HCT116 (cell line): ENCODE data around the gene NDUFA7. TPM values are rescaled to one million over a fixed set of nuclear protein-coding genes. Genes with fewer than 3 reads are reported as not detected.
A peak's percentile ranks its signal among the peaks of the same experiment; 100 is the strongest.

Experiments
- ATAC-seq: fragments of 200-7000 bp; cut with Tn5 transposase; 2 replicates; pipeline ENCODE4 v1.9.1; 2020; ENCODE audit warnings: mild to moderate bottlenecking, moderate library complexity
- BruUV-seq: library from RNA; stranded (reverse); fragments of 400-500 nt; replicated peaks from 2 replicates; lab custom pipeline; 2021; lab: Mats Ljungman, UMichigan
- CTCF ChIA-PET: fragments of 300-600 bp; sonication (Branson Sonifier 250); formaldehyde crosslinking; loops from one replicate; lab custom pipeline; 2021; ENCODE audit warnings: antibody characterized with exemption; lab: Charles Lee
- POLR2A ChIA-PET: fragments of 300-600, 350-600 bp; sonication (Branson Sonifier 250); formaldehyde crosslinking; loops from one replicate; lab custom pipeline; 2021; ENCODE audit warnings: antibody characterized with exemption; lab: Charles Lee
- RAD21 ChIA-PET, 2 experiments: fragments of 300-600 bp; sonication (Branson Sonifier 250); formaldehyde crosslinking; loops; one replicate each; lab custom pipeline; 2023; ENCODE audit warnings: low total read pairs in 2 of 2; ENCODE audit not compliant: uncharacterized antibody in 2 of 2, unreplicated experiment in 2 of 2, low non-redundant PET in 1 of 2; lab: Charles Lee
- DNase-seq: peaks from one replicate; pipeline ENCODE4 v3.0.0-alpha.2; 2010; ENCODE audit warnings: low read depth, low spot score
- H2AFZ ChIP-seq: fragments of 200-600 bp; shearing (Covaris generic), sonication (generic); 2 replicates; pipeline ENCODE4 v1.6.1; 2017; ENCODE audit warnings: low read depth, mixed run types, mixed read lengths, antibody characterized with exemption, low read length; ENCODE audit not compliant: poor library complexity, severe bottlenecking
- H3K27ac ChIP-seq: 2 replicates; pipeline ENCODE4 v1.5.1; 2012; ENCODE audit warnings: low read depth, low read length
- H3K27me3 ChIP-seq: fragments of 200-600 bp; sonication (generic); 2 replicates; pipeline ENCODE4 v1.6.1; 2016; ENCODE audit warnings: mixed run types, low read length, mixed read lengths; ENCODE audit not compliant: insufficient read depth
- H3K36me3 ChIP-seq, 2 experiments: fragments of 200-500 bp in 1 of 2; fragments of 200-600 bp in 1 of 2; sonication (Bioruptor generic) in 1 of 2; sonication (generic) in 1 of 2; 2 replicates each; pipeline versions ENCODE4 v1.5.1 to v1.6.1; 2014 to 2016; ENCODE audit warnings: low read length in 2 of 2, inconsistent platforms in 1 of 2, mixed read lengths in 1 of 2, mixed run types in 1 of 2; ENCODE audit not compliant: insufficient read depth in 2 of 2, control insufficient read depth in 1 of 2
- H3K4me1 ChIP-seq, 2 experiments: fragments of 200-600 bp in 1 of 2; sonication (generic) in 1 of 2; 2 replicates each; pipeline versions ENCODE4 v1.5.1 to v1.6.1; 2012 to 2017; ENCODE audit warnings: low read length in 2 of 2, inconsistent platforms in 1 of 2, mild to moderate bottlenecking in 1 of 2, mixed read lengths in 1 of 2, mixed run types in 1 of 2, moderate library complexity in 1 of 2; ENCODE audit not compliant: insufficient read depth in 2 of 2, control insufficient read depth in 1 of 2
- H3K4me2 ChIP-seq: fragments of 200-600 bp; sonication (generic); 2 replicates; pipeline ENCODE4 v1.6.1; 2017; ENCODE audit warnings: mixed run types, low read length, mixed read lengths
- H3K4me3 ChIP-seq, 2 experiments: fragments of 200-600 bp in 1 of 2; sonication (generic) in 1 of 2; replicated peaks in 1 of 2; 2 replicates each; pipeline ENCODE4 v1.5.1; 2011 to 2016; ENCODE audit warnings: low read length in 2 of 2, control low read depth in 1 of 2, low read depth in 1 of 2, mild to moderate bottlenecking in 1 of 2, mixed read lengths in 1 of 2, mixed run types in 1 of 2
- H3K79me2 ChIP-seq: fragments of 200-600 bp; sonication (generic); 2 replicates; pipeline ENCODE4 v1.6.1; 2017; ENCODE audit warnings: mild to moderate bottlenecking, mixed run types, low read length, moderate library complexity, mixed read lengths; ENCODE audit not compliant: insufficient read depth
- H3K9ac ChIP-seq: fragments of 200-600 bp; sonication (generic); 2 replicates; pipeline ENCODE4 v1.6.1; 2016; ENCODE audit warnings: low read length, mixed read lengths
- H3K9me2 ChIP-seq: fragments of 200-600 bp; sonication (generic), shearing (Covaris generic); 2 replicates; pipeline ENCODE4 v1.6.1; 2017; ENCODE audit warnings: mixed run types, mild to moderate bottlenecking, moderate library complexity; ENCODE audit not compliant: insufficient read depth
- H3K9me3 ChIP-seq, 2 experiments: fragments of 200-500 bp in 1 of 2; fragments of 200-600 bp in 1 of 2; sonication (Bioruptor generic) in 1 of 2; sonication (generic) in 1 of 2; 2 replicates each; pipeline ENCODE4 v1.6.1; 2014 to 2017; ENCODE audit warnings: low read length in 2 of 2, mixed read lengths in 2 of 2, inconsistent platforms in 1 of 2, low read depth in 1 of 2, mild to moderate bottlenecking in 1 of 2, mixed run types in 1 of 2, moderate library complexity in 1 of 2; ENCODE audit not compliant: control insufficient read depth in 1 of 2, insufficient read depth in 1 of 2
- H4K20me1 ChIP-seq: fragments of 200-600 bp; sonication (generic), shearing (Covaris generic); 2 replicates; pipeline ENCODE4 v1.6.1; 2017; ENCODE audit warnings: mixed run types, mild to moderate bottlenecking, moderate library complexity; ENCODE audit not compliant: insufficient read depth
- EZH2phosphoT487 ChIP-seq: fragments of 200-600 bp; IDR thresholded peaks from 2 replicates; pipeline ENCODE4 v1.6.1; 2018; ENCODE audit warnings: antibody characterized with exemption, borderline replicate concordance
- POLR2AphosphoS5 ChIP-seq: IDR thresholded peaks from 2 replicates; pipeline ENCODE4 v1.6.1; 2011; ENCODE audit warnings: mild to moderate bottlenecking, low read depth, low read length, moderate library complexity
- SIN3A ChIP-seq: IDR thresholded peaks from 2 replicates; pipeline ENCODE4 v1.6.1; 2012; ENCODE audit warnings: low read depth
- ZFX ChIP-seq: fragments of 450-650 bp; IDR thresholded peaks from 2 replicates; pipeline ENCODE4 v1.6.1; 2017
- intact Hi-C: fragments of 100-400 bp; cut with micrococcal nuclease; formaldehyde crosslinking; loops from 2 replicates; pipeline ENCODE4 v1.10.0; 2022
- total RNA-seq: library from RNA; stranded (reverse); gene quantifications from one replicate; pipeline ENCODE4 v1.2.1, GENCODE V29; 2021; ENCODE audit not compliant: unreplicated experiment

The NDUFA7 gene
- total RNA-seq, 1 experiment from 2014 or later = 86.9 TPM

- Histone ChIP-seq H3K9ac (peak overlapping the region; percentile 100), H3K79me2 (peaks cover 56% of the 10 kb centered on the region), H3K27ac (peak overlapping the region; percentile 74), H3K4me2 (peak overlapping the region; percentile 96), H2AFZ (no peak overlapping the region), H3K9me2 (no peaks in the 10 kb centered on the region), H3K27me3 (no peaks in the 10 kb centered on the region), H3K36me3 (peaks cover 11 to 25% of the 10 kb centered on the region in 2 experiments), H3K4me3 (peak overlapping the region; percentile 91 to 100), H3K4me1 (peaks cover 12 to 25% of the 10 kb centered on the region in 2 experiments; a peak in 3 of 4 replicates), H4K20me1 (peaks cover 5% of the 10 kb centered on the region; the same call in 1 of the 2 replicates), H3K9me3 (no peaks in the 10 kb centered on the region)
- TF ChIP-seq POLR2AphosphoS5 (peak; percentile 40), ZFX (no peak)
- RAD21 ChIA-PET = no interaction called here
- POLR2A ChIA-PET = interaction anchor here (0.9 to 4.1 kb wide), 3 partner anchors 11 to 18 kb away, joined by 4 to 37 read pairs (median 4); no protein-coding TSS in a partner anchor
- intact Hi-C loops = no loop called here
- no TSS peak for BruUV-seq
- DNase-seq (no peak), ATAC-seq (no peak)
- CTCF ChIA-PET = no interaction called here
Measured at GRCh38 chr19:8321986-8322637, 937 bp upstream of the NDUFA7 start.

- Histone ChIP-seq H3K4me3 (peak overlapping the region; percentile 91 to 100), H3K9me2 (no peaks in the 10 kb centered on the region), H4K20me1 (peaks cover 5% of the 10 kb centered on the region; the same call in 1 of the 2 replicates)
- peak; percentile 9 for ATAC-seq
- BruUV-seq = TSS peak; percentile 68
- ChIA-PET RAD21 (interaction anchor here in 1 of 2 experiments (0.6 kb wide), 1 partner anchor 67 kb away, joined by 4 read pairs; no protein-coding TSS in a partner anchor), CTCF (interaction anchor here (0.6 kb wide), 1 partner anchor 60 kb away, joined by 3 read pairs; no protein-coding TSS in a partner anchor)
- DNase-seq = no peak
- no peak for TF ChIP-seq EZH2phosphoT487
- TF ChIP-seq SIN3A = no peak
- TF ChIP-seq, all 23 proteins: peak for 0
- H3K79me2 ChIP-seq = peaks cover 61% of the 10 kb centered on the region
- peaks cover 12 to 25% of the 10 kb centered on the region in 2 experiments; a peak in 3 of 4 replicates for H3K4me1 ChIP-seq
- H2AFZ ChIP-seq = no peak overlapping the region
- H3K27ac ChIP-seq = peak overlapping the region; percentile 74
- H3K9ac ChIP-seq = peak overlapping the region; percentile 100
- POLR2A ChIA-PET = interaction anchor here (1.0 to 4.1 kb wide), 2 partner anchors 10 to 15 kb away, joined by 4 to 37 read pairs; no protein-coding TSS in a partner anchor
- no peaks in the 10 kb centered on the region for H3K27me3 ChIP-seq
- H3K36me3 ChIP-seq = peaks cover 12 to 35% of the 10 kb centered on the region in 2 experiments
- H3K4me2 ChIP-seq = peak overlapping the region; percentile 96
- intact Hi-C loops = no loop called here
- no peaks in the 10 kb centered on the region for H3K9me3 ChIP-seq
Measured at GRCh38 chr19:8320564-8321066, 560 bp downstream of the NDUFA7 start.
